A673 (cell line): ENCODE results near the gene GALNT16.

ENCODE experiments used
- CTCF ChIP-seq: fragments of 300-800, 200-600 bp; sonication (generic); conservative IDR thresholded peaks from 2 replicates; pipeline ENCODE4 v1.5.1; 2017; ENCODE audit warnings: low read depth, mild to moderate bottlenecking, antibody characterized with exemption, low read length, moderate library complexity, mixed read lengths
- EZH2 ChIP-seq: fragments of 200-600 bp; sonication (generic); IDR thresholded peaks from 2 replicates; pipeline ENCODE4 v1.6.1; 2017; ENCODE audit warnings: borderline replicate concordance, low read depth, mild to moderate bottlenecking, mixed read lengths, antibody characterized with exemption, low read length; ENCODE audit not compliant: poor library complexity, severe bottlenecking

DNA sequence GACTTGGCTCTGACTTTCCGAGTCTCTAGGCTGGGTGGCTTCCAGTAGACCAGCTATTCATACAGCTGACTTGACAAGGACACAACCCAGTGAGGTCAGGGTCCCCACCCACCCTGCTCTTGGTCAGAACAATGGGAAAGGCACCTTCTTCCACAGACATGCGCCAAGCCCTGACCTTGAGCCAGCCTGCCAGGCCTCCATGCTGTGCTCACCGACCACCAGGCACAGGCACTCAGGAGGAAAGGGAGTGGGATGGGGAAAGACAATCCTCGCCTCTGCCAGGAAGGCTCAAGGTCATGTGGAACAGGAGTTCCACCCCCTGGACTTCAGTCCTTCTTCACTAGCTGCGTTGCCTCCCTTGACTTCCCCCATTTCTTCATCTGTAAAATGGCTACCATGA is 31.4 kb downstream of the GALNT16 start:
- TF ChIP-seq CTCF (no peak), EZH2 (no peak)
